Measurements from ENCODE around the gene TGFB2. TPM values are rescaled to one million over a fixed set of nuclear protein-coding genes. Genes with fewer than 3 reads are reported as not detected.

The TGFB2 gene
- total RNA-seq, 1 experiment from 2014 or later, result not detected

DNA sequence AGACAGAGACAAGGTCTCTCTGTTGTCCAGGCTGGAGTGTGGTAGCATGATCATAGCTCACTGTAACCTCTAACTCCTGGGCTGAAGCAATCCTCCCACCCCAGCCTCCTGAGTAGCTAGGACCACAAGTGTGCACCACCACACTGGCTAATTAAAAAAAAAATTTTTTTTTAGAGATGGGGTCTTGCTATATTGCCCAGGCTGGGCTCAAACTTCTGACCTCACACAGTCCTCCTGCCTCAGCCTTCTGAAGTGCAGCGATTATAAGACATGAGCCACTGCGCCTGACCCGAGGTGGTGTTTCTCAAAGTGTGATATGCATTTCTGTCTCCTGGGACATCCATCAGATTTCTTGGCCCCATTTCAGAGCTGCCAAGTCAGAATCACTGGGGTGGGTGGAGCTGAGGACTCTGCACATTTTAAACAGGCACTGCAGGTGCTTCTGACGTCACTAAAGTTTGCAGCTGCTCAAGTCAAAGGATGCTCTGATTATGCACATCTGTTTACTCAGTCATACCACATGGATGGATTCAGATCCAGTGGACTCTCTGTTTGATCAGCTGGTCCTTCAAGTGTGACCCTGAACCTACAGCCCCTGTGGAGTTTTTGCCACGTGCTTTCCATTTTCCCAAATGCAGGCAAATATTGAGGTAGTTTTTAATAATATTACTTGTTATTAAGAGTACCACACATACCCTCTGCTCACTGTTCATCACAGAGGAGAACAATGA, 21.4 kb downstream of the TGFB2 start:
- H2BK15ac ChIP-seq (ENCODE audit: low read depth, low read length), result no peak overlapping the region
- peaks cover 8% of the 10 kb centered on the region in 2 experiments for H3K4me1 Mint-ChIP-seq
- H3K9me3 Mint-ChIP-seq, result no peaks in the 10 kb centered on the region
- no peak overlapping the region for H4K91ac ChIP-seq (ENCODE audit: insufficient read length, low read depth, low read length)
- H3K4me3 Mint-ChIP-seq, result no peak overlapping the region
- no peak overlapping the region for H2BK20ac ChIP-seq (ENCODE audit: low read depth, low read length, poor library complexity, severe bottlenecking)
- H3K23me2 ChIP-seq (ENCODE audit: insufficient read length, low read depth, low read length, poor library complexity, severe bottlenecking), result no peaks in the 10 kb centered on the region
- H4K5ac ChIP-seq (ENCODE audit: insufficient read length, low read depth, low read length), result no peak overlapping the region
- no peak overlapping the region for H3K14ac ChIP-seq (ENCODE audit: insufficient read depth, low read length)
- no peak overlapping the region for H4K8ac ChIP-seq (replicated peaks; ENCODE audit: insufficient read length, low read depth, low read length)
- H3K27ac Mint-ChIP-seq, result no peak overlapping the region
- no peak overlapping the region for H2AK5ac ChIP-seq (ENCODE audit: insufficient read length, low read length)
- H3K9ac ChIP-seq (ENCODE audit: extremely low read depth, insufficient read length, low read length), result no peak overlapping the region
- no peaks in the 10 kb centered on the region for H3K27me3 ChIP-seq (ENCODE audit: insufficient read depth, low read length)
- no peak overlapping the region for H3K23ac ChIP-seq (ENCODE audit: insufficient read length, low read depth, low read length)
- WGBS (ENCODE audit: extremely low coverage, insufficient read length, low lambda C conversion rate), result no CpG with 5 or more reads among the region's 5 CpGs
- no peaks in the 10 kb centered on the region for H3K36me3 Mint-ChIP-seq (ENCODE audit: insufficient read depth in 1 of 3, low read depth in 3 of 3)
- H3K27ac ChIP-seq (ENCODE audit: insufficient read length, low read depth, low read length), result no peak overlapping the region
- no peak for TF ChIP-seq CTCF (conservative IDR thresholded peaks at IDR 0.05)
- H2AFZ ChIP-seq (ENCODE audit: low read length), result no peak overlapping the region
- no peaks in the 10 kb centered on the region for H3K27me3 Mint-ChIP-seq (ENCODE audit: low read depth)
- no peak overlapping the region for H3K4me2 ChIP-seq (ENCODE audit: insufficient read depth, insufficient read length, low read length)
- H3K56ac ChIP-seq (ENCODE audit: insufficient read length, low read depth, low read length), result no peak overlapping the region
- no peaks in the 10 kb centered on the region for H3K79me1 ChIP-seq (ENCODE audit: insufficient read depth, low read depth, low read length, poor library complexity, severe bottlenecking)
- H3K9me3 ChIP-seq (ENCODE audit: control insufficient read depth, low read depth, low read length), result no peaks in the 10 kb centered on the region
- no peaks in the 10 kb centered on the region for H3K4me1 ChIP-seq (ENCODE audit: insufficient read depth, low read length)
- no peak overlapping the region for H2BK5ac ChIP-seq (ENCODE audit: insufficient read length, low read length)
- no peak overlapping the region for H2BK120ac ChIP-seq (ENCODE audit: low read depth, low read length, poor library complexity, severe bottlenecking)
- H4K20me1 ChIP-seq (ENCODE audit: control insufficient read depth, insufficient read depth, insufficient read length), result no peaks in the 10 kb centered on the region
- H3K4ac ChIP-seq (ENCODE audit: low read depth, low read length), result no peak overlapping the region
- H3K18ac ChIP-seq (ENCODE audit: insufficient read length, low read depth, low read length), result no peak overlapping the region
- no peak overlapping the region for H3T11ph ChIP-seq (ENCODE audit: low read length)
- no peaks in the 10 kb centered on the region for H3K79me2 ChIP-seq (ENCODE audit: insufficient read depth, low read length)
- DNase-seq, result no peak
- H2BK12ac ChIP-seq (ENCODE audit: insufficient read length, low read depth, low read length), result no peak overlapping the region
